ENCODE results near the gene TNS1.

DNA sequence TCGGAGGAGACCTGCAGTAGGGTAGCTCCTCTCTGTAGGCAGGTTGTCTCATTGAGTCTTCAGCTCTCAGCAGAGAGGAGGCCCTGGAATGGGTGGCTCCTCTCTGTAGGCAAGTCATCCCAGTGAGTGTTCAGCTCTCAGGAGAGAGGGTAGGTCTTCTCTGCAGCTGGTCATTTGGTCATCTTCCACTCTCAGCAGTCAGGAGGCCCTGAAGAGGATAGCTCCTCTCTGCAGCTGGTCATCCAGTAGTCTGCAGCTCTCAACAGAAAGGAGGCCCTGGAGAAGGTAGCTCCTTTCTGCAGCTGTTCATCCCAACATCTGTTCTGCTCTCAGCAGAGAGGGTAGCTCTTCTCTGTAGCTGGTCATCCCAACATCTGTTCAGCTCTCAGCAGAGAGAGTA, 40.3 kb upstream of the TNS1 start:
- TF ChIP-seq CTCF (IDR thresholded peaks at IDR 0.05) (no peak), TCF7 (CRISPR knock-in tag; IDR thresholded peaks at IDR 0.05; ENCODE audit: low read depth) (no peak), SP1 (CRISPR knock-in tag; conservative IDR thresholded peaks at IDR 0.05) (no peak), ZNF121 (CRISPR knock-in tag; IDR thresholded peaks at IDR 0.05) (no peak), MXD4 (CRISPR knock-in tag; IDR thresholded peaks at IDR 0.05; ENCODE audit: borderline replicate concordance) (no peak), CREM (CRISPR knock-in tag; IDR thresholded peaks at IDR 0.05) (no peak), TEAD1 (CRISPR knock-in tag; IDR thresholded peaks at IDR 0.05) (no peak), CREB1 (CRISPR knock-in tag; IDR thresholded peaks at IDR 0.05) (no peak)
- TF ChIP-seq, protein P1, sequence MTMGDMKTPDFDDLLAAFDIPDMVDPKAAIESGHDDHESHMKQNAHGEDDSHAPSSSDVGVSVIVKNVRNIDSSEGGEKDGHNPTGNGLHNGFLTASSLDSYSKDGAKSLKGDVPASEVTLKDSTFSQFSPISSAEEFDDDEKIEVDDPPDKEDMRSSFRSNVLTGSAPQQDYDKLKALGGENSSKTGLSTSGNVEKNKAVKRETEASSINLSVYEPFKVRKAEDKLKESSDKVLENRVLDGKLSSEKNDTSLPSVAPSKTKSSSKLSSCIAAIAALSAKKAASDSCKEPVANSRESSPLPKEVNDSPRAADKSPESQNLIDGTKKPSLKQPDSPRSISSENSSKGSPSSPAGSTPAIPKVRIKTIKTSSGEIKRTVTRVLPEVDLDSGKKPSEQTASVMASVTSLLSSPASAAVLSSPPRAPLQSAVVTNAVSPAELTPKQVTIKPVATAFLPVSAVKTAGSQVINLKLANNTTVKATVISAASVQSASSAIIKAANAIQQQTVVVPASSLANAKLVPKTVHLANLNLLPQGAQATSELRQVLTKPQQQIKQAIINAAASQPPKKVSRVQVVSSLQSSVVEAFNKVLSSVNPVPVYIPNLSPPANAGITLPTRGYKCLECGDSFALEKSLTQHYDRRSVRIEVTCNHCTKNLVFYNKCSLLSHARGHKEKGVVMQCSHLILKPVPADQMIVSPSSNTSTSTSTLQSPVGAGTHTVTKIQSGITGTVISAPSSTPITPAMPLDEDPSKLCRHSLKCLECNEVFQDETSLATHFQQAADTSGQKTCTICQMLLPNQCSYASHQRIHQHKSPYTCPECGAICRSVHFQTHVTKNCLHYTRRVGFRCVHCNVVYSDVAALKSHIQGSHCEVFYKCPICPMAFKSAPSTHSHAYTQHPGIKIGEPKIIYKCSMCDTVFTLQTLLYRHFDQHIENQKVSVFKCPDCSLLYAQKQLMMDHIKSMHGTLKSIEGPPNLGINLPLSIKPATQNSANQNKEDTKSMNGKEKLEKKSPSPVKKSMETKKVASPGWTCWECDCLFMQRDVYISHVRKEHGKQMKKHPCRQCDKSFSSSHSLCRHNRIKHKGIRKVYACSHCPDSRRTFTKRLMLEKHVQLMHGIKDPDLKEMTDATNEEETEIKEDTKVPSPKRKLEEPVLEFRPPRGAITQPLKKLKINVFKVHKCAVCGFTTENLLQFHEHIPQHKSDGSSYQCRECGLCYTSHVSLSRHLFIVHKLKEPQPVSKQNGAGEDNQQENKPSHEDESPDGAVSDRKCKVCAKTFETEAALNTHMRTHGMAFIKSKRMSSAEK (CRISPR knock-in tag; IDR thresholded peaks at IDR 0.05; ENCODE audit: borderline replicate concordance) = no peak

All from WTC11 (cell line).